GM06990 (cell line): ENCODE results near the gene ANKS1B.
A peak's percentile ranks its signal among the peaks of the same experiment; 100 is the strongest.

Experiments used
- DNase-seq: peaks from one replicate; pipeline ENCODE4 v3.0.0-alpha.2; 2011; ENCODE audit not compliant: insufficient read length; ENCODE audit errors: extremely low read depth
- H3K27me3 ChIP-seq: replicated peaks from 2 replicates; pipeline ENCODE4 v1.6.0; 2011; ENCODE audit warnings: low read length; ENCODE audit not compliant: control insufficient read depth, insufficient read depth
- H3K36me3 ChIP-seq: 2 replicates; pipeline ENCODE4 v1.5.1; 2011; ENCODE audit warnings: low read length; ENCODE audit not compliant: control insufficient read depth, insufficient read depth
- H3K4me3 ChIP-seq: replicated peaks from 2 replicates; pipeline ENCODE4 v1.5.1; 2011; ENCODE audit warnings: low read depth, mild to moderate bottlenecking, control low read depth, low read length
- TF ChIP-seq, protein P1 (sequence below): IDR thresholded peaks from 2 replicates; pipeline ENCODE4 v1.5.1; 2011; ENCODE audit warnings: low read length, control low read depth, mild to moderate bottlenecking, inconsistent platforms; ENCODE audit not compliant: insufficient read depth, poor library complexity, severe bottlenecking

ANKS1B gene

GRCh38 chr12:98754095-98754494 lies 1230.6 kb downstream of the ANKS1B start:
- peak; percentile 72 for DNase-seq
- TF ChIP-seq, protein P1, sequence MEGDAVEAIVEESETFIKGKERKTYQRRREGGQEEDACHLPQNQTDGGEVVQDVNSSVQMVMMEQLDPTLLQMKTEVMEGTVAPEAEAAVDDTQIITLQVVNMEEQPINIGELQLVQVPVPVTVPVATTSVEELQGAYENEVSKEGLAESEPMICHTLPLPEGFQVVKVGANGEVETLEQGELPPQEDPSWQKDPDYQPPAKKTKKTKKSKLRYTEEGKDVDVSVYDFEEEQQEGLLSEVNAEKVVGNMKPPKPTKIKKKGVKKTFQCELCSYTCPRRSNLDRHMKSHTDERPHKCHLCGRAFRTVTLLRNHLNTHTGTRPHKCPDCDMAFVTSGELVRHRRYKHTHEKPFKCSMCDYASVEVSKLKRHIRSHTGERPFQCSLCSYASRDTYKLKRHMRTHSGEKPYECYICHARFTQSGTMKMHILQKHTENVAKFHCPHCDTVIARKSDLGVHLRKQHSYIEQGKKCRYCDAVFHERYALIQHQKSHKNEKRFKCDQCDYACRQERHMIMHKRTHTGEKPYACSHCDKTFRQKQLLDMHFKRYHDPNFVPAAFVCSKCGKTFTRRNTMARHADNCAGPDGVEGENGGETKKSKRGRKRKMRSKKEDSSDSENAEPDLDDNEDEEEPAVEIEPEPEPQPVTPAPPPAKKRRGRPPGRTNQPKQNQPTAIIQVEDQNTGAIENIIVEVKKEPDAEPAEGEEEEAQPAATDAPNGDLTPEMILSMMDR, result no peak
- H3K36me3 ChIP-seq, result no peaks in the 10 kb centered on the region
- H3K27me3 ChIP-seq, result no peaks in the 10 kb centered on the region
- no peak overlapping the region for H3K4me3 ChIP-seq

GRCh38 chr12:98752726-98753125 lies 1232.0 kb downstream of the ANKS1B start:
- TF ChIP-seq, protein P1, result no peak
- DNase-seq, result no peak
- Histone ChIP-seq H3K27me3 (no peaks in the 10 kb centered on the region), H3K4me3 (no peak overlapping the region), H3K36me3 (no peaks in the 10 kb centered on the region)

DNA sequence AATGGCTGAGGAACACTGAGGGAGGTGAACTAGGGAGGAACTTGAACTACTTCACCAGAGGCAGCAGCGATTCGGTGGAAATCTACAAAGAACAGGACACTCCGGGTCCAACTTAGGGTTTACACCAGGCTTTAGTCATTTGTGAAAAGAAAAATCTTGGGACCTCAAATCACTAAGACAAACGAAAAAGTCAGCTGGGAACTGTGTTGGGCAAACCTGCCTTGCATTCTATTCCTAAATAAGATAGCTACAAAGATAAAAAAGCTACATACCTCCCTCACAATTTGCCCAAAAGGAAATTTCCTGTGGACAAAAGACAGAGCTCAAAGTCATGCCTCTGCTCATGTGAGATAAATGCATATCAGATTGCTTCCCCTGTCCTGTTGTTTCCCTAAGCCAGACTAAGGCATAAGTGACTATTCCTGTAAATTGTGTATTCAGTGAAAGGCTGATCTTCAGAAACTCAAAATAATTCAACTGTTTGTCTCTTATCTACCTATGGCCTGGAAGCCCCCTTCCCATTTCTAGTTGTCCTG lies 1233.1 kb downstream of the ANKS1B start:
- Histone ChIP-seq H3K36me3 (no peaks in the 10 kb centered on the region), H3K4me3 (no peak overlapping the region), H3K27me3 (no peaks in the 10 kb centered on the region)
- no peak for DNase-seq
- TF ChIP-seq, protein P1, result no peak

DNA sequence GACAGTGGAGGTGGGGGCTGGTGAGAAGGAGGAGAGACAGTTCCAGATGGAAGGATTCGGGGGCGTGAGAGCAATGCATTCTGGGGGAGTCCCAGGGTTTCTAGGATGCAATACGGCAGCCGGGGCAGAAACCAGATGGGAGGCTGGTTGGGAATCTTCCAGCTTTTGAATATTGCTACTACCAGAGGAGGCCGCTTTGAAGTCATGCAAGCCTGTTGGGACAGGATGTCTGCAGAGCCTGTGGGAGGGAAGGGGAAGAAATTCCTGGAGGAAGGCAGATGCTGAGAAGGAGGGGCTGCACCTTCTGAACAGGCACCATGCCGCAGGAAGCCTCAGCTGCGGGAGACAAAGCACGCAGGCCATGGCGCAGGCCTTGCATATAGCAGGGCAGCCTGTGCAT lies 1234.2 kb downstream of the ANKS1B start:
- H3K27me3 ChIP-seq, result no peaks in the 10 kb centered on the region
- no peaks in the 10 kb centered on the region for H3K36me3 ChIP-seq
- no peak for DNase-seq
- TF ChIP-seq, protein P1, result no peak
- no peak overlapping the region for H3K4me3 ChIP-seq

GRCh38 chr12:98748463-98748862 lies 1236.3 kb downstream of the ANKS1B start:
- DNase-seq, result no peak
- TF ChIP-seq, protein P1, result no peak
- H3K36me3 ChIP-seq, result no peaks in the 10 kb centered on the region

More at GRCh38 chr12:98748463-98748862, 1236.3 kb downstream of the ANKS1B start:
- H3K27me3 ChIP-seq, result no peaks in the 10 kb centered on the region
- H3K4me3 ChIP-seq, result no peak overlapping the region
